AG09319 (cell line): ENCODE data around the gene ZMYND10.

Experiments
- DNase-seq: peaks from one replicate; pipeline ENCODE4 v3.0.0-alpha.2; 2010; ENCODE audit warnings: low read depth; ENCODE audit errors: extremely low read depth
- CTCF ChIP-seq: IDR thresholded peaks from 2 replicates; pipeline ENCODE4 v1.5.1; 2011; ENCODE audit warnings: low read depth, mild to moderate bottlenecking, inconsistent platforms, low read length, moderate library complexity

The ZMYND10 gene

GRCh38 chr3:50345586-50346234 is at the start of gene ZMYND10:
TSS of gene ZMYND10 (minus strand) at chr3:50345732. CDS start at chr3:50345579, 153 bp downstream.
- no peak for TF ChIP-seq CTCF
- DNase-seq, result no peak

- TF ChIP-seq CTCF, result no peak
Observed at GRCh38 chr3:50393061-50393460, 47.5 kb upstream of the ZMYND10 start.

GRCh38 chr3:50392101-50392715 is 46.7 kb upstream of the ZMYND10 start:
- no peak for DNase-seq
- no peak for TF ChIP-seq CTCF

More at GRCh38 chr3:50393061-50393460, 47.5 kb upstream of the ZMYND10 start:
- no peak for DNase-seq

GRCh38 chr3:50390508-50391224 is 45.1 kb upstream of the ZMYND10 start:
- no peak for TF ChIP-seq CTCF
- no peak for DNase-seq

- no peak for DNase-seq
- no peak for TF ChIP-seq CTCF
Observed at GRCh38 chr3:50389414-50389767, 43.9 kb upstream of the ZMYND10 start.

- TF ChIP-seq CTCF, result no peak
- no peak for DNase-seq
Observed at GRCh38 chr3:50388720-50389413, 43.3 kb upstream of the ZMYND10 start.
